Astrocyte (in vitro differentiated cells and primary cell): ENCODE data around the gene AACS.

Experiments
- CTCF ChIP-seq: IDR thresholded peaks from 2 replicates; pipeline ENCODE4 v1.5.1; 2011; ENCODE audit warnings: low read depth, mild to moderate bottlenecking, inconsistent platforms, low read length, moderate library complexity; ENCODE audit not compliant: insufficient read depth
- EZH2 ChIP-seq: IDR thresholded peaks from 2 replicates; pipeline ENCODE4 v1.6.1; 2012; ENCODE audit warnings: mild to moderate bottlenecking, low read length, inconsistent platforms; ENCODE audit not compliant: insufficient read depth

GRCh38 chr12:125032466-125033152, 32.6 kb upstream of the AACS start:
- TF ChIP-seq CTCF (no peak), EZH2 (no peak)
